Measurements from ENCODE around the gene ATP2A3.

The ATP2A3 gene

GRCh38 chr17:3893003-3893719 lies 71.1 kb downstream of the ATP2A3 start, which contains the start of gene CAMKK1:
Gene CAMKK1 (minus strand): TSS chr17:3893053. CDS start chr17:3885687, 7,366 bp downstream.
- peak; percentile 74 to 75 for DNase-seq (ENCODE audit: low read depth in 1 of 2, low spot score in 1 of 2)

GRCh38 chr17:3892095-3892998 lies 71.9 kb downstream of the ATP2A3 start:
- peak; percentile 36 to 46 for DNase-seq (ENCODE audit: low read depth in 1 of 2, low spot score in 1 of 2)

- no peak for DNase-seq (ENCODE audit: low read depth in 1 of 2, low spot score in 1 of 2)
Observed at GRCh38 chr17:3891626-3892094, 72.6 kb downstream of the ATP2A3 start.

GRCh38 chr17:3890878-3891219 lies 73.4 kb downstream of the ATP2A3 start:
- DNase-seq (ENCODE audit: low read depth in 1 of 2, low spot score in 1 of 2), result no peak

GRCh38 chr17:3890082-3890877 lies 74.0 kb downstream of the ATP2A3 start:
- DNase-seq (ENCODE audit: low read depth in 1 of 2, low spot score in 1 of 2), result no peak

GRCh38 chr17:3889325-3890012 lies 74.8 kb downstream of the ATP2A3 start:
- DNase-seq (ENCODE audit: low read depth in 1 of 2, low spot score in 1 of 2), result no peak

- no peak for DNase-seq (ENCODE audit: low read depth in 1 of 2, low spot score in 1 of 2)
Observed at GRCh38 chr17:3888343-3889171, 75.7 kb downstream of the ATP2A3 start.

- no peak for DNase-seq (ENCODE audit: low read depth in 1 of 2, low spot score in 1 of 2)
Observed at GRCh38 chr17:3887804-3888203, 76.4 kb downstream of the ATP2A3 start.

- no peak for DNase-seq (ENCODE audit: low read depth in 1 of 2, low spot score in 1 of 2)
Observed at GRCh38 chr17:3887394-3887793, 76.8 kb downstream of the ATP2A3 start.

GRCh38 chr17:3886776-3887175 lies 77.5 kb downstream of the ATP2A3 start:
- DNase-seq (ENCODE audit: low read depth in 1 of 2, low spot score in 1 of 2), result no peak

GRCh38 chr17:3885970-3886369 lies 78.3 kb downstream of the ATP2A3 start:
- no peak for DNase-seq (ENCODE audit: low read depth in 1 of 2, low spot score in 1 of 2)

GRCh38 chr17:3885271-3885670 lies 79.0 kb downstream of the ATP2A3 start:
- no peak for DNase-seq (ENCODE audit: low read depth in 1 of 2, low spot score in 1 of 2)

GRCh38 chr17:3884188-3884587 lies 80.0 kb downstream of the ATP2A3 start:
- no peak for DNase-seq (ENCODE audit: low read depth in 1 of 2, low spot score in 1 of 2)

- no peak for DNase-seq (ENCODE audit: low read depth in 1 of 2, low spot score in 1 of 2)
Observed at GRCh38 chr17:3882276-3882675, 82.0 kb downstream of the ATP2A3 start.

- no peak for DNase-seq (ENCODE audit: low read depth in 1 of 2, low spot score in 1 of 2)
Observed at GRCh38 chr17:3880983-3881382, 83.3 kb downstream of the ATP2A3 start.

GRCh38 chr17:3879591-3880417 lies 84.4 kb downstream of the ATP2A3 start:
- DNase-seq (ENCODE audit: low read depth in 1 of 2, low spot score in 1 of 2), result no peak

- no peak for DNase-seq (ENCODE audit: low read depth in 1 of 2, low spot score in 1 of 2)
Observed at GRCh38 chr17:3879186-3879585, 85.1 kb downstream of the ATP2A3 start.

GRCh38 chr17:3877220-3877619 lies 87.0 kb downstream of the ATP2A3 start:
- no peak for DNase-seq (ENCODE audit: low read depth in 1 of 2, low spot score in 1 of 2)

- DNase-seq (ENCODE audit: low read depth in 1 of 2, low spot score in 1 of 2), result no peak
Observed at GRCh38 chr17:3875317-3875716, 88.9 kb downstream of the ATP2A3 start.
